GM12878 (cell line): Measurements from ENCODE around the gene FMC1. TPM values are rescaled to one million over a fixed set of nuclear protein-coding genes. Genes with fewer than 3 reads are reported as not detected.

ENCODE experiments used
- BACH1 ChIP-seq: fragments of 450-650 bp; IDR thresholded peaks from 2 replicates; pipeline ENCODE4 v1.6.1; 2017; ENCODE audit warnings: mild to moderate bottlenecking, borderline replicate concordance
- CBX5 ChIP-seq: sonication (generic); IDR thresholded peaks from 2 replicates; pipeline ENCODE4 v1.6.1; 2016; ENCODE audit warnings: low read depth, moderate library complexity, mild to moderate bottlenecking, inconsistent platforms
- CHD4 ChIP-seq: fragments of 200-600 bp; sonication (generic); IDR thresholded peaks from 2 replicates; pipeline ENCODE4 v1.6.1; 2016; ENCODE audit warnings: mild to moderate bottlenecking
- E2F8 ChIP-seq: fragments of 450-650 bp; IDR thresholded peaks from 2 replicates; pipeline ENCODE4 v1.6.1; 2018; ENCODE audit warnings: mild to moderate bottlenecking, low read depth, moderate library complexity; ENCODE audit not compliant: partially characterized antibody
- ELK1 ChIP-seq: IDR thresholded peaks from 2 replicates; pipeline ENCODE4 v1.6.1; 2012; ENCODE audit warnings: low read depth, low read length, improper control_type of control experiment
- EZH2 ChIP-seq: IDR thresholded peaks from 2 replicates; pipeline ENCODE4 v1.6.1; 2012; ENCODE audit warnings: low read depth, mild to moderate bottlenecking, control low read depth, inconsistent platforms, low read length, borderline replicate concordance; ENCODE audit not compliant: control insufficient read depth
- GABPA ChIP-seq: IDR thresholded peaks from 2 replicates; pipeline ENCODE4 v1.6.1; 2014; ENCODE audit warnings: antibody characterized with exemption, low read depth, mild to moderate bottlenecking, inconsistent platforms
- IKZF2 ChIP-seq, 2 experiments: fragments of 450-650 bp; IDR thresholded peaks; 2 replicates each; pipeline ENCODE4 v1.6.1; 2017; ENCODE audit warnings: mild to moderate bottlenecking in 2 of 2, moderate library complexity in 2 of 2
- KLF5 ChIP-seq: fragments of 450-650 bp; IDR thresholded peaks from 2 replicates; pipeline ENCODE4 v1.6.1; 2014; ENCODE audit warnings: mild to moderate bottlenecking; ENCODE audit not compliant: partially characterized antibody
- MEF2B ChIP-seq: fragments of 450-650 bp; IDR thresholded peaks from 2 replicates; pipeline ENCODE4 v1.6.1; 2018; ENCODE audit warnings: mild to moderate bottlenecking, moderate library complexity; ENCODE audit not compliant: partially characterized antibody, poor library complexity, severe bottlenecking
- NFXL1 ChIP-seq: fragments of 450-650 bp; IDR thresholded peaks from 2 replicates; pipeline ENCODE4 v1.6.1; 2017; ENCODE audit warnings: antibody characterized with exemption, mild to moderate bottlenecking, borderline replicate concordance
- POLR2AphosphoS5 ChIP-seq: IDR thresholded peaks from 2 replicates; pipeline ENCODE4 v1.6.1; 2011; ENCODE audit warnings: mild to moderate bottlenecking, low read length, inconsistent platforms
- POU2F2 ChIP-seq: IDR thresholded peaks from 3 replicates; pipeline ENCODE4 v1.6.1; 2011; ENCODE audit warnings: low read depth, mild to moderate bottlenecking, low read length, borderline replicate concordance
- RUNX3 ChIP-seq: IDR thresholded peaks from 2 replicates; pipeline ENCODE4 v1.6.1; 2012; ENCODE audit warnings: low read length, inconsistent platforms
- SMC3 ChIP-seq: IDR thresholded peaks from 2 replicates; pipeline ENCODE4 v1.6.1; 2011; ENCODE audit warnings: low read length, improper control_type of control experiment, borderline replicate concordance
- SRF ChIP-seq, 2 experiments: IDR thresholded peaks; 2 replicates each; pipeline ENCODE4 v1.6.1; 2011; ENCODE audit warnings: low read depth in 2 of 2, low read length in 2 of 2, mild to moderate bottlenecking in 1 of 2, moderate library complexity in 1 of 2
- STAT1 ChIP-seq: fragments of 450-650 bp; conservative IDR thresholded peaks from 2 replicates; pipeline ENCODE4 v1.6.1; 2014; ENCODE audit warnings: antibody characterized with exemption, mild to moderate bottlenecking
- TCF12 ChIP-seq: IDR thresholded peaks from 2 replicates; pipeline ENCODE4 v1.6.1; 2011; ENCODE audit warnings: low read depth, mild to moderate bottlenecking, low read length
- TCF7 ChIP-seq: IDR thresholded peaks from 2 replicates; pipeline ENCODE4 v1.6.1; 2014; ENCODE audit warnings: antibody characterized with exemption, borderline replicate concordance
- USF2 ChIP-seq: IDR thresholded peaks from 2 replicates; pipeline ENCODE4 v1.6.1; 2011; ENCODE audit warnings: low read depth, low read length, improper control_type of control experiment, borderline replicate concordance
- YY1 ChIP-seq: IDR thresholded peaks from 2 replicates; pipeline ENCODE4 v1.6.1; 2011; ENCODE audit warnings: low read depth, mild to moderate bottlenecking, low read length
- ZBTB33 ChIP-seq: fragments of 450-650 bp; IDR thresholded peaks from 2 replicates; pipeline ENCODE4 v1.6.1; 2017; ENCODE audit warnings: mild to moderate bottlenecking
- ZNF217 ChIP-seq: fragments of 450-650 bp; IDR thresholded peaks from 2 replicates; pipeline ENCODE4 v1.6.1; 2017; ENCODE audit warnings: antibody characterized with exemption, mild to moderate bottlenecking
- ZNF622 ChIP-seq: fragments of 450-650 bp; IDR thresholded peaks from 2 replicates; pipeline ENCODE4 v1.6.1; 2017; ENCODE audit warnings: mild to moderate bottlenecking, inconsistent platforms
- polyA plus RNA-seq, 11 experiments: library from polyadenylated mRNA; depleted of rRNA in 4 of 11; unstranded in 6 of 11; stranded (reverse) in 5 of 11; fragments of >200 nt; fragmentation: Nextera tagmentation in 4 of 11; fragmentation: Illumina TruSeq in 1 of 11; extraction: Ambion mirVana in 4 of 11; extraction: Trizol in 1 of 11; gene quantifications; 1 replicate in 1 of 11; 2 replicates in 10 of 11; pipeline versions ENCODE4 v1.2.1 to v1.2.3, GENCODE V29; 2011 to 2016; ENCODE audit warnings: inconsistent platforms in 2 of 11, missing spikeins in 2 of 11, low read depth in 1 of 11
- total RNA-seq, 4 experiments: library from RNA; depleted of rRNA in 3 of 4; stranded (reverse); fragments of >200 nt in 3 of 4; fragmentation: Illumina TruSeq in 1 of 4; extraction: Trizol in 1 of 4; gene quantifications; 2 replicates each; pipeline versions ENCODE4 v1.2.1 to v1.2.3, GENCODE V29; 2013 to 2021

The FMC1 gene
- total and polyA plus RNA-seq, 10 of the 15 experiments (the other 5 are each of a cell fraction or from before 2014, with no cell fraction given): 4.2 to 60.4 (median 15.6) TPM

GRCh38 chr7:139340037-139340807 is 915 bp upstream of the FMC1 start (continued):
- TF ChIP-seq BACH1 (0 out of 2 replicates have a peak, but pooled peaks have one; percentile 41), ZBTB33 (0 out of 2 replicates have a peak, but pooled peaks have one; percentile 31), MEF2B (no peak), ELK1 (peak; percentile 95), CHD4 (no peak), SMC3 (peak; percentile 29; the same call in 1 of the 2 replicates), GABPA (peak; percentile 96), STAT1 (peak; percentile 91; the same call in 1 of the 2 replicates), POLR2AphosphoS5 (peak; percentile 42), ZNF622 (no peak), NFXL1 (no peak), TCF7 (0 out of 2 replicates have a peak, but pooled peaks have one; percentile 67), SRF (IDR thresholded peaks at IDR 0.05; ENCODE audit: low read depth in 2 of 2, low read length in 2 of 2) (peak; percentile 87 to 90), TCF12 (peak; percentile 47; the same call in 1 of the 2 replicates), POU2F2 (peak; percentile 67; the same call in 2 of the 3 replicates), IKZF2 (IDR thresholded peaks at IDR 0.05) (peak in 1 of 2 experiments; percentile 46; a peak in 2 of 4 replicates), E2F8 (peak; percentile 67), YY1 (peak; percentile 90), CBX5 (peak; percentile 96; the same call in 1 of the 2 replicates), USF2 (peak; percentile 97), ZNF217 (peak; percentile 97; the same call in 1 of the 2 replicates), KLF5 (peak; percentile 95), RUNX3 (peak; percentile 90), EZH2 (no peak)
